Stimulated activated naive CD8-positive, alpha-beta T cell treated with anti-CD3 and anti-CD28 coated beads, Interleukin-15, Interleukin-2, amounts not matched to agents 100 U/mL and 50 U/mL, for 24 hours (primary cell): ENCODE data around the gene MTREX.
"Not testable (repeated sequence)": the region's sequence is repeated elsewhere in the genome, so short reads cannot be mapped to it uniquely, and the experiment has no call there.

Experiments
- ATAC-seq: fragments of 150-1000 bp; cut with Tn5 transposase; one replicate; pipeline ENCODE4 v1.10.0; 2021
- DNase-seq: peaks from one replicate; pipeline ENCODE4 v3.0.0; 2021

Gene MTREX

DNA sequence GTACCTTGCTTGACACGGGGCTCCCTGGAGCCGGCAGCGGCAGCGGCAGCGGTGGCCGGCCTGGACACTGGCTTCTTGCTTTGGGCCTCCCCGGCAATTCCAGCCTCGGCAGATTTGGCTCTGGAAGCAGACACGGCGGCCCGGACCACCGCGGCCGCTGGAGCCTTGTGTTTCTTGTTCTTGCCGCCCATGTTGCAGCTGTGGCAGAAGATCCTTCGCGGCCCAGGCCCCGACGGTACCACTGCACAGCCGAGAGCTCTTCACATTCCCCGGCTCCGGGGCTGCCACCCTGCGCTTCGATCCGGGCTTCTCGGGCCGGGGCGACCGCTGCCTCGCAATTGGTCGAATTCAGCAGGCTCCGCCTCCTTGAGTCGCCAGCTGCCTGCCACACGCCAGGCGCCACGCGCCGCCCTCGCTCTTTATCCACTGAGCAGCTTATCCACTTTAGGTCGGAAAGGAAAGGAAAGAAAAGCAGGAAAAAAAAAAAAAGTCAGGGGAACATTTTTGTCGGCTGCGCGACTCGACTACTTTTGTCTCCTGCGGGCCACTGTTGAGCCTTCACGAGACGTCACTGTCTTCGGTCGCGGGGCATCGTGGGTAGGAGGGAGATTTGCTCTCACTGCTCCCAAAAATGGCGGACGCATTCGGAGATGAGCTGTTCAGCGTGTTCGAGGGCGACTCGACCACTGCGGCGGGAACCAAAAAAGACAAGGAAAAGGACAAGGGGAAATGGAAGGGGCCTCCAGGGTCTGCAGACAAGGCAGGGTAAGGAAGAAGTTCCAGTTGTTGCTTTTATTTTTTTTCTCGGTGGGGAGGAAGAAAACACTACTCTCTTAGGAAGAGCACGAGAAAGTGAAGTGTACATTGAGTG lies at the start of gene MTREX, which contains the start of gene DHX29:
TSS of gene MTREX (plus strand) at position 607 of the 871 bp plus-strand sequence. CDS start at position 632, 25 bp downstream.
TSS of gene DHX29 (minus strand) at position 312 of the 871 bp plus-strand sequence. CDS start at position 191, 121 bp downstream.
- DNase-seq (peak; percentile 91), ATAC-seq (peak; percentile 97)

DNA sequence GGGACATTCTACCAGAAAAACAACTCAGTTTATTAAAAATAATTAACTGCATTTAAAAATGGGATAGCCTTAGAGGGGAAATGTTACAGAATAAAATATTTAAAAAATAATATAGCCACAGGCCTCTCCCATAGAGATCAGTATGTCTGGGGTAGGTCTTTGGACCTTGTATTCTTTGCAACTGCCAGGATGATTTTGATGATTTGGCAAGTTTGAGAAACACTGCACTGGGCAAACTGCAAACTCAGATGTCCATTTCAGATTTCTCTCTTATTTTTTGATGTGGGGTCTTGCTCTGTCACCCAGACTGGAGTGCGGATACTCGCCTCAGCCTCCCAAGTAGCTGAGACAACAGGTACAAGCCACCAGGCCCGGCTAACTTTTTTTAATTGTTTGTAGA lies 49.5 kb upstream of the MTREX start:
- DNase-seq (no peak), ATAC-seq (no peak)

DNA sequence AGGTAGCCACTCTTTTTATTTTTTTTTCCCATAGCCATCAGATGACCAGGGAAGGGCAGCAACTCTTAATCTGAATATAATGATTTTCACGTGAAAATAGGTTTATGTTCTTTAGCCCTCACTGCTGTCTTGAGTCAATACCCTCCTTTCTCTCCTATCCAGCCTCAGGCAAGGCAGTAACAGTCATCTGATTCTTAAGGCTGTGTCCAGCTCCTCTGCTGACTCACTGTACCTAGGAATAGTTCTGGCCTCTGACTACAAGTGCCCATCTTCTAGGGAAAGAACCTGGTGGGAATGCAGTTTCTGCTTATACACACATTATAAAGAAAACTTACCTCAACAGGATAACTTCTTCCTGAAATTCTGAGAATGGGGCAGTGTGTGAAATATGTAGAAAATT lies 31.0 kb upstream of the MTREX start:
- no peak for ATAC-seq
- no peak for DNase-seq

DNA sequence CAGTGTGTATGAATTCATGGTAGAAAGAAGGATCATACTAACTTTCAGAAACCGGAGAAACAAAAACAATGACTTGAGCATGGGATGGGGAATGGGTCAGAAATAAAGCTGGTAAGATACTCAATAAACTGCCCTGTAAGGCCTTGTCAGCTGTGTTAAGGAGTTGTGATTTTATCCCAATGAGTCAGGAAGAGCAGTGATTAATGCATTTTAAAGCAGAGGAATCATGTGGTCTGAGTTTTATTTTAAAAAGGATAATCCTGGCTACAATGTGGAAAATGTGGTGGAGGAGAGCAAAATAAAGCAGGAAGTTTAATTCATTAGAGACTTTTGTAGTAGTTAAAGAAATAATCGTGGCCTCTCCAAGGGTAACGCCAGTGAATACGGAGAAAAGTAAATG lies 29.0 kb upstream of the MTREX start:
- no peak for ATAC-seq
- no peak for DNase-seq

DNA sequence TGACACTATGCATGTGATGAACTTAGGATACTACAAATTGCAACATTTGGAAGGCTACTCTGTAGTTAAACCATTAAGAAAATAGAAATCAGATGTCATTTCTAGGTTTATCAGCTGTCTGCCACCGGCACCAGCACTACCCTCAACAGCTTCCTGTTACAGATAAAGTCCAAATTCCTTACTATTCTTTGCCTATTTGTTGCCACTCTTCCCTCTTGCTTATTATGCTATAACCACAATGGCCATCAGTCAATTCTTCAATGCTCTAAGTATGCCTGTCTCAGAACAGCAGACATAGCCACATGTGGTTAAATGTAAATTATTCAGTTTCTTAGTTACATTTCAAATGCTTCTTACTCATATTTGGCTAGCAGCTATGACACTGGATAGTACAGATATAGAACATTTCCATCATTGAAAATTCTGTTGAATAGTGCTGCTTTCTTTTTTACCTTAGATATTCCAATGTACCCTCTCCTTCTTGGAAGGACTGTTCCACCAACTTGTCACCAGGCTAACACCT lies 21.3 kb upstream of the MTREX start:
- no peak for DNase-seq
- no peak for ATAC-seq

DNA sequence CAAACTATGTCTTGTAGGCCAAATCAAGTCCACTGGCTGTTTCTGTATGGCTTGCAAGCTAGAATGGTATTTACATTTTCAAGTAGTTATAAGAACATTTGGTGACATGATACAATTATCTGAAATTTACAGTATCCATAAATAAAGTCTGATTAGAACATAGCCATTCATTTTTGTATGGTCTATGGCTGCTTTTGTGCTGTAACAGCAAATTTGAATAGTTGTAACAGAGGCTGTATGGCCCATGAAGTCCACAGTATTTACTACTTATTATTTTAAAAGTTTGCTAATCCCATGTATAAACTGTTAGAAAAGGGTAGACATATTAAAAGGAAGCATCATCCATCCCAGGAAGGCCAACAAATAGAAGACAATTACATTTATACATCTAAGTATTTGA lies 18.0 kb upstream of the MTREX start:
- no peak for ATAC-seq

DNA sequence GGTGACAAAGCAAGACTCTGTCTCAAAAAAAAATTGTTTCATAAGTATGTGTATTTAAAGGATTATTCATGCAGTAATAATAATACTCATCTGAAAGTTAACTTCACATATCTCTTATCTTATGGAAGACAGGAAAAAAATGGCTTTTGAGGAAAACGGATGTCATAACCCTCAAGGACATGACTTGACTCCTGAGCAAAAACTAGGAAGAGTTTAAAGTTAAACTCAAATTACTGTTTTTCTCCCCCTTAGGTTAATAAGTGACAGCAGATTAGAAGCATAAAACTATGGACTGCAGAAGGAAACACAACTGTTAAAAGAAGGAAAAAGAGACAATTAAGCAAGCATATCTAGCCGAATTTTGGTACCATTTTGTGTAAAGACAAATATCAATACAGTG lies 16.8 kb upstream of the MTREX start:
- ATAC-seq = no peak
- DNase-seq = no peak

More for the DNA sequence above, 18.0 kb upstream of the MTREX start:
- DNase-seq = no peak

DNA sequence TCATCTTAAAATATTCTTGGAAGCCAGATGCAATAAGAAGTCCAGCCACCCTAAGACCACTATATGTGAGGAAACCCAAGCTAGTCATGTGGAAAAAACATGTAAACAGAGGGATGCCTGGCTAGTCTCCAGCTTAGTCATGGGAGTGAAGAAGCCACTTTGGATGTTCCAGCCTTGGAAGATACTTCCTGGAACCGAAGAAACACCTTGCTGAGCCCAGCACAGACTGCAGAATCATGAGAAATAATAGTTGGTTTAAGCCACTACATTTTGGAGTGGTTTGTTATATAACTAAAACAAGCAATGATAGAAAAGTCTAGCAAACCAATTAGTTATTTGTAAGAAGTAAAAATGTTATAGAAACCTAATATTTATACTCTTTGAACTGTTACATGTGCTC lies 12.9 kb upstream of the MTREX start:
- ATAC-seq = no peak
- DNase-seq = no peak

DNA sequence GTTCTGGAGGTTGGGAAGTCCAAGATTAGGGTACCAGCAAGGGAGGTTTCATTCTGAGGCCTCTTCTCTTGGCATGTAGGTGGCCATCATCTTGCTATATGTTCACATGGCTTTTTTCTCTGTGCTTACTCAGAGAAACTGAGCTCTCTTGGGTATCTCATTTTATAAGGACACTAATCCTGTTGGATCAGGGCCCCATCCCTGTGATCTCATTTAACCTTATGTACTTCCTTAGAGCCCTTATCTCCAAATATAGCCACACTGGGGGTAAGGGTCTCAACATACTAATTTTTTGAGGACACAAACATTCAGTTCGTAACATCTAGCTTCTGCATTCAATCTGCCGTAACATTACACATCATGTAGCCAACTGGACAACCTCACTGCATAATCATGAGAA lies 6.9 kb upstream of the MTREX start:
- DNase-seq (no peak), ATAC-seq (no peak)

DNA sequence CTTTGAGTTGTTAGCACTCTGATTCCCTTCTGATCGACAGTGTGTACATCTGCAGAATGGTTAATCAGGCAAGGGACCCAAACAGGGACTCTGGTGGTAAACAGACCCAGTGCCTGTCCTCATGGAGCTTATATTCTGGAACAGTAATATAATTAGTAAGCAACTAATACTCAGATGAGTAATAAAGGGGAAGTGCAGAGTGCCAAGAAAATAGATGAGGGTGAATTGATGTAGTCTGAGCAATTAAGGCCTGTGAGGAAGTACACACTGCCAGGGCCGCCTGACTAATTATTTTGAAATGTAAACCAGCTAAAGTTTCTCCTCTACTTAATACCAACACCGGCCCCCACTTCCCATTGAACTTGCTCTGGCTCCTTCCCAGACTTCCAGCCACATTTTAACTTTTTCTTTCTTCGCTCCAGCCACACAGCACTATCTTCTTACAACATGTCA lies 4.5 kb upstream of the MTREX start:
- ATAC-seq = no peak
- no peak for DNase-seq

DNA sequence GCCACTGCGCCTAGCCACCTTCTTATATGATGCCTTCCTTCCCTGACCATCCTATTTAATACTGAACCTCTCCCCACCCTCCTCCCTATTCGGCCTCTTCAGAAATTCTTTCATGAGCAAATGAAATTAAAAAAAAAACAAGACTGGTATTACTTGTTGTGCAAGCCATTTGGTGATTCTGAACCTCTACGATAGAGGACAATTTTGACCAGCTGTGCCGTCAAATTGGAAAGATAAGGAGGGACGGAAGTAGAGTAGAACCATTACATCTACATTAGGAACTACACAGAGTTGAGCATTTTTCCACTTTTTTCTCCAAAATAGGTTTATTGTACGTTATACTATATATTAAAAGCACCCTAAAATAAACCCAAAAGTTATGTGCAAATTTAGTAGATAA lies 3.2 kb upstream of the MTREX start:
- ATAC-seq = no peak

DNA sequence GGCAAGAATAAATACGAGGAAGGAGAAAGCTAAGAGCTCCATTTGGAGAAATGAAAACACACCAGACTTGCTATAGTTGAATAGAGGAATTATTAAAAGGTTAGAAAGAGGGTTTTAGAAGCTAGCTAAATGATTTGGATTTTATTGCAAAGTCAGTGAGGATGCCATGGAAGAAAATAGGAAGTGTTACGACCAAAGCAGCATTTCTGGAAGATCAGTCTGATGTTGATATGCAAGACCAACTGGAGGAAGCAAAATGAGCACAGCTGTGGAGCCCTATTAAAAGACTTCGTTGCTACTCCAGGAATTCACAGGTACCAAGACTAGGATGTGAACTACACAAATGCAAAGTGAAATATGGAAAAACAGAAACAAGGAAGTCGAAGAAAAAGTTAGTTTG lies 2.4 kb upstream of the MTREX start:
- no peak for ATAC-seq

More for the DNA sequence above, 3.2 kb upstream of the MTREX start:
- no peak for DNase-seq

DNA sequence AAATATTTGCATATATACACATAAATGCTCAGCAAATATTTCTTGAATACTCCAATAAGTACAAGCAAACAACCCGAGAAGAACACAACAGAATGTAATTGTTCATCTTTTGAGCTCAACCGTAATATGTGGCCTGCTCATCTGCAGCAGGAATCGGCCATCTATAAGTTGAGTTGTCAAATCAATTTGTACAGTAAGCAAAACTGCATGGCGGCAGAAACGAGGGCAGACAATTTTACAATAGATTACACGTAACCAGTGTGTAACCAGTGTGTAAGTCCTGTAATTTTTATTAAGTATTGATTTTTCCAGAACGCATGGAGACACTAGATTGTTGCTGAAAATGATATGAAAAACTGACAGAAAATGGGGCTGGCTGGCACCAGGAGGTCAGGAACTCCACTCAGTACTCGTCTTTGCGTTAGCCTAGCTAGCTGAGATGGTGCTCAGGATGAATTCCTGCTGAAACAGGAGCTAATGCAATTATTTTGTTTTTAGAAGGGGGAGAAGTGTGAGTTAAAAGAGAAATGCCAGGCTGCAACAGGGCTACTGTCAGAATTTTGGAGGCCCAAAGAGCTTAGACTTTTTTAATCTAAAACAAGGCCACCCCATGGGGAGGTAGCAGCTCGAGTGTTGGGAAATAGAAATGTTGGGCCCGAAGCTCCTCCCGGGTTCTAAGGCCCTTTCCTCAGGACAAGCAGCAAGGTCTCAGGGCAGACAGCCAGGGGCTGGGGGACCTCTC lies 977 bp upstream of the MTREX start:
- DNase-seq (no peak), ATAC-seq (no peak)

More for the DNA sequence above, 2.4 kb upstream of the MTREX start:
- DNase-seq = no peak

DNA sequence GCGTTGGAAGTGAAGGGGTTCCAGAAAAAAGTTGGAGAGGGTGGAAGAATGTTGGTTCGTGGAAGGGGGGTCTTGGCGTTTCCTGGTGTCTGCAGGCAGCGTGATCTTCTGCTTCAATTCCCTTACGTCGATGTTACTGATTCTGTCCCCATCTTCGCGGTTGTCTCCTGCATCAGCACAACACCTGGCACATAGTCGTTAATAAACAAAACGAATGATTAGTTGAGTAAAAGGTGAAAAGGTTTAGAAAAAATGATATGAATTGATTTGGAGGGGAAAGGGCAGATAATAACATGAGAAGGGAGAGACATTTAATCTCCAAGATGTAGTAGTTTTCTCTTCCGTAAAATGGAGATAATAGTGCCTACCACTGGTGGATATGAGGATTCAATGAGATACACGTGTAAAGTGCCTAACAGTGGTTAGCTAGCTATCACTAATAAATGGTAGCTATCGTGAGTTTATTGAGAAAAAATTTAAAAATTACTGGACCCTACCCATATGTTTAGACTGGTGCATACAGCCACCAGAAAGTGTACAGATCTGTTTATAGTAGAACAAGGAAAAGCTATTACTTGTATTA lies 556 bp downstream of the MTREX start:
- peak; percentile 16 for DNase-seq
- no peak for ATAC-seq

DNA sequence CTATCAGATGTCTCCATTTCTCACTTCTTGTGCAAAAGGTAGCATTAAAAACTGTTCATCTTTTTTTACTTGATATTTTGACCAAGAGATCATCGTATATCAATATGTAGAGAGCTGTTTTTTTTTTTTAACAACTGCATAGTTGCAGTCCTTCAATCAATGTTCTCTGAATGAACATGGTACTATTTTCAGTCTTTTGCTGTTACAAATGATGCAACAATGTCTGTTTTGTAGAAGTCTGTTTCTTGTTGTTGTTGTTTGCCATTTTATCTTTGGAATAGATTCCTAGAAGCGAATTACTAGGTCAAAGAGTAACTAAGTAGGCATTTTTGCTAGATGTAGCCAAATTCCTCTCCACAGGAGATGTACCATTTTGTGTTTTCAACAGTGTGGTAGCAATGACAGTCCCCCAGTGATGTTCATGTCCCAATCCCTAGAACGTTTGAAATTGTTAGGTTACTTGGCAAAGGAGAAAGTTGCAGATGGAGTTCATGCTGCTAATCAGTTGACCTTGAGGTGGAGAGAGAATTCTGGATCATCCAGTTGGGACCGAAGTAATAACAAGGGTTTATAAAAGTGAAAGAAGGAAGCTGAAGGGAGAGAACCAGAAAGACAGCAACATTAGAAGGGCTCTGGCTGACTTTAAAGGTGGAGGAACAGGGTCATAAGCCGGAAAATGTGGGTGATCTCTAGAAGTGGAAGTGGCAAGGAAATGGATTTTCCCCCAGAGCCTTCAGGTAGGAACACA lies 6.3 kb downstream of the MTREX start:
- ATAC-seq = no peak
- no peak for DNase-seq

DNA sequence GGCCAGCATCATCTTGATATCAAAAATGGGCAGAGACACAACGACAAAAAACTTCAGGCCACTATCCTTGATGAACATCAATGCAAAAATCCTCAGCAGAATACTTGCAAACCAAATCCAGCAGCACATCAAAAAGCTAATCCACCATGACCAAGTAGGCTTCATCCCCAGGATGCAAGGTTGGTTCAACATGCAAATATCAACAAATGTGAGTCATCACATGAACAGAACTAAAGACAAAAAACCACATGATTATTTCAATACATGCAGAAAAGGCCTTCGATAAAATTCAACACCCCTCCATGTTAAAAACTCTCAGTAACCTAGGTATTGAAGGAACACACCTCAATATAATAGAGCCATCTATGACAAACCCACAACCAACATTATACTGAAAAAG lies 8.5 kb downstream of the MTREX start:
- no peak for DNase-seq
- ATAC-seq = no peak

DNA sequence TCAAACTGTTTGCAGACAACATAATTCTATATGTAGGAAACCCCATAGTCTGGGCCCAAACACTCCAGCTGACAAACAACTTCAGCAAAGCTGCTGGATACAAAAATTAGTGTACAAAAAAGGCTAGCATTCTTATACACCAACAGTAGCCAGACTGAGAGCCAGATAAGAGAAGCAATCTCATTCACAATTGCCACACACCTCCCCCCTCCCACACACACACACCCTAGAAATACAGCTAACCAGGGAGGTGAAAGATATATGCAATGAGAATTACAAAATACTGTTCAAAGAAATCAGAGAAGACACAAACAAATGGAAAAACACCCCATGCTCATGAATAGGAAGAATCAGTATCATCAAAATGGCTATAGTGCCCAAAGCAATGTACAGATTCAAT lies 9.0 kb downstream of the MTREX start:
- no peak for ATAC-seq
- DNase-seq = no peak

DNA sequence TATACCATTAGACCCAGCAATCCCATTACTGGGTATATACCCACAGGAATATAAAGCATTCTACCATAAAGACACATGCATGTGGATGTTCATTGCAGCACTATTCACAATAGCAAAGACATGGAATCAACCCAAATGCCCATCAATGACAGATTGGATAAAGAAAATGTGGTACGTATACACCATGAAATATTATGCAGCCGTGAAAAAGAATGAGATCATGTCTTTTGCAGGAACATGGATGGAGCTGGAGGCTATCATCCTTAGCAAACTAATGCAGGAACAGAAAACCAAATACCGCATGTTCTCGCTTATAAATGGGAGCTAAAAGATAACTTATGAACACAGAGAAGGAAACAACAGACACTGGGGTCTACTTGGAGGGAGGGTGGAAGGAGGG lies 10.4 kb downstream of the MTREX start:
- not testable (repeated sequence) for ATAC-seq, DNase-seq

DNA sequence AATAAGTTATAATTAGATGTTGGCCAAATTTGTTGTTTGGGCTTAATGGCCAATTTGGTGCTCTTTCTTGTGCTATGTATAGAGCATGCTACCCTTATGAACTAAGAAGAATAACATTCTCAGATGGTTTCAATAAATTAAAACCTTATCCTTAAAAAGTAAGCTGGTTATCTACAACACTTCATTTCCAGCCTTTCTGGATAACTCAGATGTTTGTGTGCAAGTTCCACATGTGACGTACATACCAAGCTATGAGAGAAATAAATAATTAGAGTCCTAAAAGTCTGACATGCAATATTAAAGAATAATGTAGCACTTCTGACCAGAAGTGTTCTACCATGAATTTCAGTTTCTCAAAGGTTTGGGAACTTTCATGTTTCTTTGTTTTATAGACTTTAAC lies 11.7 kb downstream of the MTREX start:
- DNase-seq = no peak
- ATAC-seq = no peak

DNA sequence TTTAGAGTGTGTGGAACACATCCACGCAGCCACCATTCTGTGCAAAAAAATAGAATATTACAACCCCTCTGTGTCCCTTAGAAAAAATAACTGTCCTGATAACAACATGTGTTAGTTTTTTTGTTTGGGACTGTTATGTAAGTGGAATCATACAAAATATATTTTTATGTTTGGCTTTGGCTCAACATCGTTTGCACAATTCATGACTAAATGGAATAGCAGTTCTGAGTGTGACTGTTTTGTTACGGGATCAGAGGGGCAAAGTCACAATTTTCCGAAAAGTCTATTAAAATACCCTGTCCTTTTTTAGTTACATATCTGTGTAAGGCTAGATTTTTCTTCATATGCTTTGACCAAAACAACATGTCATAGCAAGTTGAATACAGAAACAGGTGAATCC lies 12.8 kb downstream of the MTREX start:
- DNase-seq = no peak
- no peak for ATAC-seq

DNA sequence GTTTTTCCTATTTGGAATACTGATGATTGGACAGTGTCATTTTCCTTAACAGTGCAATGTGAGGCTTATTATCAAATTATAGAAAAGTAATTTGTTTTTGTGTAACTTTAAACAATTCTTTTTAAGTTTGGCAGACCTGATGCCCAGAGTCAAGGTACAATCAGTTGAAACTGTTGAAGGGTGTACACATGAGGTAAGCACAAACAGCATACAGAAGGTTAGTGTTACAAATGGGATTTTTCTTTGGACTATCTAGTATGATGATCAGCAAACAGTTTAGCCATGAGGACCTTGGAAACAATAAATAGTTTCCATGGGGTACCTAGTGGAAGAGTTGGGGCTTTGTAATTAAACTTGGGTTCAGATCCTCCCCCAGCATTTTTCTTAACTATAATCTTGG lies 16.2 kb downstream of the MTREX start:
- DNase-seq (no peak), ATAC-seq (no peak)
